GM03348 (cell line): ENCODE measurements around the gene TJP2.

Experiments
- DNase-seq: peaks from one replicate; pipeline ENCODE4 v3.0.0; 2012; ENCODE audit warnings: low spot score

The TJP2 gene

GRCh38 chr9:69191231-69191630, 17.2 kb downstream of the TJP2 start:
- DNase-seq: no peak

DNA sequence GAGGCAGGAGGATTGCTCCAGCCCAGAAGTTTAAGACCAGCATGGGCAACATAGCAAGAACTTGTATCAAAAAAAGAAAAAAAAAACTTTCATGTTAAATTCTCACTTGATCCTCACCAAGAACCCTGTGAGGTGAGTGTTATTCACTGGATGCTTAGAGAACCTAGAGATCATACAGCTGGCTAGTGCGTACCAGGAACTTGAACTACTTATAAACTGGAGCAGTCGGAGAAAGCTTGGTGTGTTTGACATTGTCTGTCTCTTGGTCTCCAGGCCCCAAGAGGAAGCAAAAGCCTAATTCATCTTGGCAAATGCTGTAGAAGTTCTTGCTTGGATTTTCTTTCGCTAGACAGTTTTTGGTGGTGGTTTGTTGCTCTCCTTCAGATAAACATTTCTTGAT, 18.1 kb downstream of the TJP2 start:
- no peak for DNase-seq

- no peak for DNase-seq
These were observed 19.6 kb downstream of the TJP2 start for GRCh38 chr9:69193685-69194032.

- DNase-seq: no peak
These were observed 20.8 kb downstream of the TJP2 start for GRCh38 chr9:69194702-69195418.

- DNase-seq: no peak
These were observed 21.6 kb downstream of the TJP2 start for GRCh38 chr9:69195668-69196067.

- DNase-seq: no peak
These were observed 23.6 kb downstream of the TJP2 start for GRCh38 chr9:69197687-69198086.

GRCh38 chr9:69198521-69199220, 24.6 kb downstream of the TJP2 start:
- DNase-seq: no peak

GRCh38 chr9:69199769-69200470, 25.8 kb downstream of the TJP2 start:
- DNase-seq: peak; percentile 32

DNA sequence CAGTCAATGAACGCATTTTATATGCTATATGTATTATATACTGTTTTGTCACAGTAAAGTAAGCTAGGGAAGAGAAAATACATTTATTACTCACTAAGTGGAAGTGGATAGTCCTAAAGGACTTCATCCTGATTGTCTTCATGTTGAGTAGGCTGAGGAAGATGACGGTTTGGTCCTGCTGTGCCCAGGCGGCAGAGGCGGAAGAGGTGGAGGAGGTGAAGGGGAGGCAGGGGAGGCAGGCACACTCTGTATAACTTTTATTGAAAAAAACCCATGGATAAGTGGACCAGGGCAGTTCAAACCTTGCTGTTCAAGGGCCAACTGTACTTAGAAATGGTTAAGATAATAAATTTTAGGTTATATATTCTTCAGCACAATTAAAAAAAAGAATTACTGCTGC, 28.5 kb downstream of the TJP2 start:
- no peak for DNase-seq

GRCh38 chr9:69204326-69204725, 30.2 kb downstream of the TJP2 start:
- DNase-seq: no peak

- peak; percentile 59 for DNase-seq
These were observed 30.8 kb downstream of the TJP2 start for GRCh38 chr9:69204849-69205248.

- DNase-seq: no peak
These were observed 32.0 kb downstream of the TJP2 start for GRCh38 chr9:69206047-69206446.

DNA sequence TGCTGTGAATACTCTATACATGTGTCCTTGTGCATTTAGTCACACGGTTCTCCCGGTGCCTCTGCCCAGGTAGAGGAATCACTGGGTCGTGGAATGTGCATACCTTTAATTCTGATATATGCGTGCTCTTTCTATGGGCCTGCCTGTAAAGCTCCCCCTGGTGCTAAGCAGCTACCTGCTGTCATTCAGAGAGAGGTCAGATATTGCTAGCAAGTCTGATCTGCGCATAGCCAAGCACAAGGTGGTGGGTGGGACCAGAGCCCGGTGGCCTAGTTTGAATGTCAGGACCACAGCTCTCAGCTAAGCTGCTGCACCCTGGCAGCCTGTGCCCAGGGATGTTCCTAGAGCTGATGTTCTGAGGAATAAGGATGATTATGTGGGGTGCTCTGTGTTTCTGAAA, 33.4 kb downstream of the TJP2 start:
- no peak for DNase-seq

- DNase-seq: no peak
These were observed 37.5 kb downstream of the TJP2 start for GRCh38 chr9:69211424-69212036.

- DNase-seq: no peak
These were observed 39.6 kb downstream of the TJP2 start for GRCh38 chr9:69213647-69214046.

DNA sequence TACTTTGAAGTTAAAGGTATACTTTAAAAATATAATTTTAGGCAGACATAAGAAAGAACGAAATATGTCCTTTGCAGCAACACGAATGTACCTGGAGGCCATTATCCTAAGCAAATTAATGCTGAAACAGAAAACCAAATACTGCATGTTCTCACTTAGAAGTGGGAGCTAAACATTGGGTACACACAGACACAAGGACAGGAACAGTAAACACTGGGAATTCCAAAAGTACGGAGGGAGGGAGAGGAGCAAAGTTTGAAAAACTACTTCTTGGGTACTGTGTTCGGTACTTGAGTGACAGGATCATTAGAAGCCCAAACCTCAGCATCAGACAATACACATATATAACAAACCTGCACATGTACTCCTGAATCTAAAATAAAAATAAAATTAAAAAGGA, 40.9 kb downstream of the TJP2 start:
- no peak for DNase-seq

DNA sequence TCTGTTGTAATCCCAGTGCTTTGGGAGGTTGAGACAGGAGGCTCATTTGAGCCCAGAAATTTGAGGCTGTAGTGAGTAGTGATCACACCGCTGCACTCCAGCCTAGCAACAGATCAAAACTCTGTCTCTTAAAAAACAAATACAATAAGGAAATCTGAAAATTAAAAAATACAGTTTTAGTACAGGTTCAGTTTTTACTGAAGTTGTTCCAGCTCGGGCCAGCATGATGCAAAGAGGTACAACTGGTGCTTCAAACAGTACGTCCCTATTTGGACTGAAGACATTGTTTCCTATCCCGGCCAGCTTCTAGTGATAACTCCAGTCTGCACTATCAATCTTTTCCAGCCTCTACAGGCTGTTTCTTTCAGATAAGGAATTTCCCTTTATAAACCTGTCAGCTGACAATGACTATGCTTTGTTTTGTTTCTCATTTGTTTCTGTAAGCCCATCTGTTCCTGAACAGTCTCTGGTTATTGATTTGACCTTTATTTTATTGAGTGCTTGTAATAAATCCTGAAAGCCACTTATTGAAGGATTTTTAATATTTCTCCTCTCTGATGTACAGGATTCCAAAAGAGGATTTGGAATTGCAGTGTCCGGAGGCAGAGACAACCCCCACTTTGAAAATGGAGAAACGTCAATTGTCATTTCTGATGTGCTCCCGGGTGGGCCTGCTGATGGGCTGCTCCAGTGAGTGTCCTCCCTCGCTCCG, 41.9 kb downstream of the TJP2 start:
- DNase-seq: no peak

- DNase-seq: no peak
These were observed 44.1 kb downstream of the TJP2 start for GRCh38 chr9:69218166-69218565.

GRCh38 chr9:69221036-69221435, 47.0 kb downstream of the TJP2 start:
- DNase-seq: no peak

DNA sequence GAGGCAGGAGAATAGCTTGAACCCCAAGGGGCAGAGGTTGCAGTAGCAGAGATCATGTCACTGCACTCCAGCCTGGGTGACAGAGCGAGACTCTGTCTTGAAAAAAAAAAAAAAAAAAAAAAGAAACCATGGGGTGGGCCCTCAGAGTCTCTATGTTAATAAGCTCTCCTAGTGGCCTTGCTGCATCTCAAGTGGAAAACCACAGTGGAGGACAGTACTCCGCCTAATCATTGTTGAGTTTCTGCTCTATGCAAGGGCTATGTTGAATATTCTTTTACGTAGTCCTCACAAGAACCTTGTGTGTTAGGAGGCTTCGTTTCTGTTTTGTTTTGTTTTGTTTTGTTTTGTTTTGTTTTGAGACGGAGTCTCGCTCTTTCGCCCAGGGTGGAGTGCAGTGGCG, 48.9 kb downstream of the TJP2 start:
- DNase-seq: no peak

DNA sequence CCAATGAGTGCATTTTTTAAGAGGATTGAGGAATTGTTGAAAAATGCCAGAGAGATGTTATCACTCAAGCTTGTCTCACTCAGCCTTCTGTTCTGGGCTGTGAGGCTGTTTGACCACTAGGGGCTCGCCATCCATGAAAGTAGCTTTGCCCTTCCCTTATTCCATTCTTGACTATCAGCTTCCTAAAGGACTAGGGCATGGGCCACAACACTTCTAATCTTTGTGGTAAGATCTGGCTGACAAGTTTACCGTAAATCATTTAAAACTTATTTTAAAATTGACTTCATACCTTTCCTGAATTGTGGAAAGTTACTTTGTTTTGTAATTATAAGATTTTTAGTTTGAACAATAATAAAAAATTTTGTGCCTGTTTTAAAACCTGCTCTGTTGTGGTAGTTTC, 49.5 kb downstream of the TJP2 start:
- DNase-seq: peak; percentile 85

DNA sequence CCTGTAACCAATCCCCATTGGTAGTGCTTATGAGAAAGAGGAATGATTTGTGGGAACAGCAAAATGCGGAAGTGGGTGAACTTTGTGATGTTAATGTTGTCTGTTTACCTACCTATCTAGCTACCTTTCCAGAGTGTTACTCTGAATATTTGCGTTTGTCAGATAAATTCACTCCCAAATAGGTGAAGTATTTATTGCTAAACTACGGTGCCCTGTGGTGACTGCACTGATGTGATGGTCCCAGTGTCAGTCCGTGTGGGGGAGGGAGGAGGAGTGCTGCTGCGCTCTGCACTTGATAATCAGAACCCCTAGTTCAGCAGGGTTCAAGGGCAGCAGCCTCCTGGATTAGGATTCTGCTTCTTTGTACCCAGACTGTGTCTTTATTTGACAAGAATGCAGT, 55.3 kb downstream of the TJP2 start:
- no peak for DNase-seq
